H1 (cell line): ENCODE data around the gene SLC35E4. TPM values are rescaled to one million over a fixed set of nuclear protein-coding genes. Genes with fewer than 3 reads are reported as not detected.

Experiments
- KDM1A ChIP-seq: fragments of 200-600, 300-600 bp; sonication (generic); IDR thresholded peaks from 2 replicates; pipeline ENCODE4 v1.7.1; 2016; ENCODE audit warnings: mild to moderate bottlenecking, low read length, borderline replicate concordance
- KDM5A ChIP-seq: fragments of 200-600 bp; IDR thresholded peaks from 2 replicates; pipeline ENCODE4 v1.7.1; 2012; ENCODE audit warnings: mild to moderate bottlenecking, low read length, inconsistent platforms, mixed read lengths
- TAF1 ChIP-seq: IDR thresholded peaks from 2 replicates; pipeline ENCODE4 v1.6.1; 2011; ENCODE audit warnings: mild to moderate bottlenecking, low read depth, low read length
- TAF7 ChIP-seq: optimal IDR thresholded peaks from 2 replicates; pipeline ENCODE3; 2011; ENCODE audit warnings: low read depth, mild to moderate bottlenecking, inconsistent platforms, low read length, moderate library complexity, borderline replicate concordance
- TBP ChIP-seq: IDR thresholded peaks from 2 replicates; pipeline ENCODE4 v1.6.1; 2011; ENCODE audit warnings: low read depth, low read length, improper control_type of control experiment
- polyA plus RNA-seq, 7 experiments: library from polyadenylated mRNA; depleted of rRNA in 3 of 7; stranded (reverse) in 5 of 7; unstranded in 2 of 7; fragments of >200 nt in 5 of 7; fragments of 200-250 nt in 2 of 7; gene quantifications; 1 replicate in 5 of 7; 2 replicates in 1 of 7; 4 replicates in 1 of 7; pipeline versions ENCODE4 v1.2.1 to v1.2.3, GENCODE V29; 2011 to 2013; ENCODE audit warnings: missing spikeins in 2 of 7, mixed read lengths in 2 of 7
- total RNA-seq: library from RNA; stranded (reverse); fragmentation: NEBNext Ultra II Directional; extraction: Animal tissue kit (Norgen Biotek cat#: 25700); gene quantifications from 2 replicates; pipeline ENCODE4 v1.2.1, GENCODE V29; 2021
- TF ChIP-seq, protein P1 (sequence below): IDR thresholded peaks from 2 replicates; pipeline ENCODE4 v1.6.1; 2012; ENCODE audit warnings: inconsistent platforms
- TF ChIP-seq, protein P2 (sequence below): fragments of 300-600 bp; sonication (generic); IDR thresholded peaks from 2 replicates; pipeline ENCODE4 v1.7.1; 2012; ENCODE audit warnings: low read length, moderate library complexity, mild to moderate bottlenecking, inconsistent platforms; ENCODE audit not compliant: insufficient replicate concordance

The SLC35E4 gene
- total and polyA plus RNA-seq, 2 of the 8 experiments (the other 6 are each of a cell fraction or from before 2014, with no cell fraction given): 5.1 to 5.6 TPM

DNA sequence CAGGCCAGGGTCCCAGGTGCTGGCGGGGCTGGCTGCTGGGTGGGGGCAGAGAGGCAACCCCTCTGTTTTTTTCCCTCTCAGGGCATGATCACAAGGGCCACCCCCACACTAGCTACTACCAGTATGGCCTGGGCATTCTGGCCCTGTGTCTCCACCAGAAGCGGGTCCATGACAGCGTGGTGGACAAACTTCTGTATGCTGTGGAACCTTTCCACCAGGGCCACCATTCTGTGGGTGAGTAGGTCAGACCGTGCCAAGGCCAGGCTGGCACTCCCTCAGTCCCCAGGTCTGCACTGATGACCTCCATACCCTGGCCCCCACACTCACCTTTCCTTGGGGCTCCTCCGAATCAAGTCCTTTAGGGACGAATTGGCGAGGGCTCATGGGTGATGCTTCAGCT is 21.3 kb upstream of the SLC35E4 start (continued):
- no peak for TF ChIP-seq KDM1A
- no peak for TF ChIP-seq TAF1
- TF ChIP-seq, protein P1, sequence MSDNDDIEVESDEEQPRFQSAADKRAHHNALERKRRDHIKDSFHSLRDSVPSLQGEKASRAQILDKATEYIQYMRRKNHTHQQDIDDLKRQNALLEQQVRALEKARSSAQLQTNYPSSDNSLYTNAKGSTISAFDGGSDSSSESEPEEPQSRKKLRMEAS: no peak
- TF ChIP-seq TBP: no peak
- TF ChIP-seq, protein P2, sequence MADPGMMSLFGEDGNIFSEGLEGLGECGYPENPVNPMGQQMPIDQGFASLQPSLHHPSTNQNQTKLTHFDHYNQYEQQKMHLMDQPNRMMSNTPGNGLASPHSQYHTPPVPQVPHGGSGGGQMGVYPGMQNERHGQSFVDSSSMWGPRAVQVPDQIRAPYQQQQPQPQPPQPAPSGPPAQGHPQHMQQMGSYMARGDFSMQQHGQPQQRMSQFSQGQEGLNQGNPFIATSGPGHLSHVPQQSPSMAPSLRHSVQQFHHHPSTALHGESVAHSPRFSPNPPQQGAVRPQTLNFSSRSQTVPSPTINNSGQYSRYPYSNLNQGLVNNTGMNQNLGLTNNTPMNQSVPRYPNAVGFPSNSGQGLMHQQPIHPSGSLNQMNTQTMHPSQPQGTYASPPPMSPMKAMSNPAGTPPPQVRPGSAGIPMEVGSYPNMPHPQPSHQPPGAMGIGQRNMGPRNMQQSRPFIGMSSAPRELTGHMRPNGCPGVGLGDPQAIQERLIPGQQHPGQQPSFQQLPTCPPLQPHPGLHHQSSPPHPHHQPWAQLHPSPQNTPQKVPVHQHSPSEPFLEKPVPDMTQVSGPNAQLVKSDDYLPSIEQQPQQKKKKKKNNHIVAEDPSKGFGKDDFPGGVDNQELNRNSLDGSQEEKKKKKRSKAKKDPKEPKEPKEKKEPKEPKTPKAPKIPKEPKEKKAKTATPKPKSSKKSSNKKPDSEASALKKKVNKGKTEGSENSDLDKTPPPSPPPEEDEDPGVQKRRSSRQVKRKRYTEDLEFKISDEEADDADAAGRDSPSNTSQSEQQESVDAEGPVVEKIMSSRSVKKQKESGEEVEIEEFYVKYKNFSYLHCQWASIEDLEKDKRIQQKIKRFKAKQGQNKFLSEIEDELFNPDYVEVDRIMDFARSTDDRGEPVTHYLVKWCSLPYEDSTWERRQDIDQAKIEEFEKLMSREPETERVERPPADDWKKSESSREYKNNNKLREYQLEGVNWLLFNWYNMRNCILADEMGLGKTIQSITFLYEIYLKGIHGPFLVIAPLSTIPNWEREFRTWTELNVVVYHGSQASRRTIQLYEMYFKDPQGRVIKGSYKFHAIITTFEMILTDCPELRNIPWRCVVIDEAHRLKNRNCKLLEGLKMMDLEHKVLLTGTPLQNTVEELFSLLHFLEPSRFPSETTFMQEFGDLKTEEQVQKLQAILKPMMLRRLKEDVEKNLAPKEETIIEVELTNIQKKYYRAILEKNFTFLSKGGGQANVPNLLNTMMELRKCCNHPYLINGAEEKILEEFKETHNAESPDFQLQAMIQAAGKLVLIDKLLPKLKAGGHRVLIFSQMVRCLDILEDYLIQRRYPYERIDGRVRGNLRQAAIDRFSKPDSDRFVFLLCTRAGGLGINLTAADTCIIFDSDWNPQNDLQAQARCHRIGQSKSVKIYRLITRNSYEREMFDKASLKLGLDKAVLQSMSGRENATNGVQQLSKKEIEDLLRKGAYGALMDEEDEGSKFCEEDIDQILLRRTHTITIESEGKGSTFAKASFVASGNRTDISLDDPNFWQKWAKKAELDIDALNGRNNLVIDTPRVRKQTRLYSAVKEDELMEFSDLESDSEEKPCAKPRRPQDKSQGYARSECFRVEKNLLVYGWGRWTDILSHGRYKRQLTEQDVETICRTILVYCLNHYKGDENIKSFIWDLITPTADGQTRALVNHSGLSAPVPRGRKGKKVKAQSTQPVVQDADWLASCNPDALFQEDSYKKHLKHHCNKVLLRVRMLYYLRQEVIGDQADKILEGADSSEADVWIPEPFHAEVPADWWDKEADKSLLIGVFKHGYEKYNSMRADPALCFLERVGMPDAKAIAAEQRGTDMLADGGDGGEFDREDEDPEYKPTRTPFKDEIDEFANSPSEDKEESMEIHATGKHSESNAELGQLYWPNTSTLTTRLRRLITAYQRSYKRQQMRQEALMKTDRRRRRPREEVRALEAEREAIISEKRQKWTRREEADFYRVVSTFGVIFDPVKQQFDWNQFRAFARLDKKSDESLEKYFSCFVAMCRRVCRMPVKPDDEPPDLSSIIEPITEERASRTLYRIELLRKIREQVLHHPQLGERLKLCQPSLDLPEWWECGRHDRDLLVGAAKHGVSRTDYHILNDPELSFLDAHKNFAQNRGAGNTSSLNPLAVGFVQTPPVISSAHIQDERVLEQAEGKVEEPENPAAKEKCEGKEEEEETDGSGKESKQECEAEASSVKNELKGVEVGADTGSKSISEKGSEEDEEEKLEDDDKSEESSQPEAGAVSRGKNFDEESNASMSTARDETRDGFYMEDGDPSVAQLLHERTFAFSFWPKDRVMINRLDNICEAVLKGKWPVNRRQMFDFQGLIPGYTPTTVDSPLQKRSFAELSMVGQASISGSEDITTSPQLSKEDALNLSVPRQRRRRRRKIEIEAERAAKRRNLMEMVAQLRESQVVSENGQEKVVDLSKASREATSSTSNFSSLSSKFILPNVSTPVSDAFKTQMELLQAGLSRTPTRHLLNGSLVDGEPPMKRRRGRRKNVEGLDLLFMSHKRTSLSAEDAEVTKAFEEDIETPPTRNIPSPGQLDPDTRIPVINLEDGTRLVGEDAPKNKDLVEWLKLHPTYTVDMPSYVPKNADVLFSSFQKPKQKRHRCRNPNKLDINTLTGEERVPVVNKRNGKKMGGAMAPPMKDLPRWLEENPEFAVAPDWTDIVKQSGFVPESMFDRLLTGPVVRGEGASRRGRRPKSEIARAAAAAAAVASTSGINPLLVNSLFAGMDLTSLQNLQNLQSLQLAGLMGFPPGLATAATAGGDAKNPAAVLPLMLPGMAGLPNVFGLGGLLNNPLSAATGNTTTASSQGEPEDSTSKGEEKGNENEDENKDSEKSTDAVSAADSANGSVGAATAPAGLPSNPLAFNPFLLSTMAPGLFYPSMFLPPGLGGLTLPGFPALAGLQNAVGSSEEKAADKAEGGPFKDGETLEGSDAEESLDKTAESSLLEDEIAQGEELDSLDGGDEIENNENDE: no peak
- no peak for TF ChIP-seq TAF7
- TF ChIP-seq KDM5A: no peak
- TF ChIP-seq, all 59 proteins: peak for 0
